Fibroblast of mammary gland (primary cell): ENCODE data around the gene TMEM121B.

Experiments used
- DNase-seq: peaks from one replicate; pipeline ENCODE4 v3.0.0-alpha.2; 2010; ENCODE audit warnings: low read depth
- H3K4me3 ChIP-seq: 2 replicates; pipeline ENCODE4 v1.5.1; 2011; ENCODE audit warnings: low read depth, mild to moderate bottlenecking, low read length, moderate library complexity; ENCODE audit not compliant: control insufficient read depth
- TF ChIP-seq, protein P1 (sequence below): conservative IDR thresholded peaks from 2 replicates; pipeline ENCODE4 v1.5.1; 2011; ENCODE audit warnings: low read depth, low read length, inconsistent platforms; ENCODE audit not compliant: control insufficient read depth, insufficient read depth

The TMEM121B gene

DNA sequence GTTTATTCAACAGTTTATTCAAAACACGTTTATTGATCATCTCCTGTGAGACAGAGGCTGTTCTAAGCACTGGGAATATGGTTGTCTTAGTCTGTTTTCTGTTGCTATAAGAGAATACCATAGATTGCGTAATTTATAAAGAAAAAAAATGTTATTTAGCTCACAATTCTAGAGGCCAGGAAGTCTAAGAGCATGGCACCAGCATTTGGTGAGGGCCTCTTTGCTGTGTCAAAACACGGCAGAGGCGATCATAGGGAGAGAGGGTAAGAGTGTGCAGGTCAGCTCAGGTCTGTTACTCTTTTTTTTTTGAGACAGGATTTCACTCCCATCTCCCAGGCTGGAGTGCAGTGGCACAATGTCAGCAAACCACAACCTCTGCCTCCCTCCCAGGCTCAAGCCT is 41.6 kb downstream of the TMEM121B start:
- no peak for DNase-seq
- TF ChIP-seq, protein P1, sequence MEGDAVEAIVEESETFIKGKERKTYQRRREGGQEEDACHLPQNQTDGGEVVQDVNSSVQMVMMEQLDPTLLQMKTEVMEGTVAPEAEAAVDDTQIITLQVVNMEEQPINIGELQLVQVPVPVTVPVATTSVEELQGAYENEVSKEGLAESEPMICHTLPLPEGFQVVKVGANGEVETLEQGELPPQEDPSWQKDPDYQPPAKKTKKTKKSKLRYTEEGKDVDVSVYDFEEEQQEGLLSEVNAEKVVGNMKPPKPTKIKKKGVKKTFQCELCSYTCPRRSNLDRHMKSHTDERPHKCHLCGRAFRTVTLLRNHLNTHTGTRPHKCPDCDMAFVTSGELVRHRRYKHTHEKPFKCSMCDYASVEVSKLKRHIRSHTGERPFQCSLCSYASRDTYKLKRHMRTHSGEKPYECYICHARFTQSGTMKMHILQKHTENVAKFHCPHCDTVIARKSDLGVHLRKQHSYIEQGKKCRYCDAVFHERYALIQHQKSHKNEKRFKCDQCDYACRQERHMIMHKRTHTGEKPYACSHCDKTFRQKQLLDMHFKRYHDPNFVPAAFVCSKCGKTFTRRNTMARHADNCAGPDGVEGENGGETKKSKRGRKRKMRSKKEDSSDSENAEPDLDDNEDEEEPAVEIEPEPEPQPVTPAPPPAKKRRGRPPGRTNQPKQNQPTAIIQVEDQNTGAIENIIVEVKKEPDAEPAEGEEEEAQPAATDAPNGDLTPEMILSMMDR, result no peak

DNA sequence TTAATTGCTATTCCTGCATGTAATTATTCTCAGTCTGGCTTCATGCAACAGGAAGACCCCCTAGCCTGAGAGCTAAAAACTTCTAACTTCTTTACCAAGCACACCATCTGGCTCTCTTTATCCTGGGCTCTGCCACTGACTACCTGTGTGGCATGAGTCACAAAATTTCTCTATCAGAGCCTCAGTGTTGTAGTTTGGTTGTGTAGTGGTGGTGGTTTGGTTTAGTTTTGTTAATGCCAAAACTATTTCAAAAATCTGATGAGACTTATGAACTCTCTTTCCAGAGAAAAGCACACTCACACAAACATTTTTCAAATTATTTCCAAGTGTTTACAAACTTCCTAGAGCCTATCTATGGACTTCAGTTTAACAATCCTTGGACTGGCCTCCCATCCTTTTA is 43.9 kb downstream of the TMEM121B start:
- DNase-seq, result peak; percentile 72
- H3K4me3 ChIP-seq, result no peak overlapping the region
- TF ChIP-seq, protein P1, result no peak

More for the DNA sequence above, 41.6 kb downstream of the TMEM121B start:
- H3K4me3 ChIP-seq, result no peak overlapping the region

DNA sequence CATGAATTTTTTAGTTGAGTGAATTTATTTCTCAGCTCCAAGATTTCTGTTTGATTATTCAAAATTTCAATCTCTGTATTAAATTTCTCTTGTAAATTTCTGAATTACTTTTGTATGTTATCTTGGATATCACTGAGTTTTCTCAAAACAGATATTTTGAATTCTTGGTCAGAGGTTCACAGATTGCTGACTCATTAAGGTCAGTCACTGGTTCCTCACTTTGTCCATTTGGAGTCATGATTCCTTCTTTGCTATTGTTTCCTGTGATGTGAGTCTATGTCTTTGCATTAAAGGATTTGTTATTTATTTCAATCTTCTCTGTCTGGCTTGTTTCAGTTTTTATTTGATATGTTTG is 46.5 kb downstream of the TMEM121B start:
- H3K4me3 ChIP-seq, result no peak overlapping the region
- DNase-seq, result peak; percentile 34
- TF ChIP-seq, protein P1, result no peak

DNA sequence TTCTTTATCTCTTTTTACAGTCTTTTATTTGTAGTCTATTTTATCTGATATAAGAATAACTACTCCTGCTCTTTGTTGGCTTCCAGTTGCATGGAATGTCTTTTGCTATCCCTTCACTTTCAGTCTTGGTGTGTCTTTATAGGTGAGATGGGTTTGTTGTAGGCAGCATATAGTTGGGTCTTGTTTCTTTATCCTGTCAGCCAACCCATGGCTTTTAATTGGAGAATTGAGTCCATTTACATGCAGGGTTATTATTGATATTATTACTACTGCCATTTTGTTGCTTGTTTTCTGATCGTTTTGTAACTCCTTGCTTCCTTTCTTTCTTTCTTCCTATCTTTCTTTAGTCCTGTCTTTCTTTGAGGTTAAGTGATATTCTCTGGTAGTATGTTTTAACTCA is 48.3 kb downstream of the TMEM121B start:
- no peak overlapping the region for H3K4me3 ChIP-seq
- DNase-seq, result no peak
- TF ChIP-seq, protein P1, result no peak
